Activated CD8-positive, alpha-beta memory T cell treated with anti-CD3 and anti-CD28 coated beads for 24 hours (primary cell): ENCODE measurements around the gene UBE2R2.

Experiments used
- DNase-seq: peaks from one replicate; pipeline ENCODE4 v3.0.0-alpha.2; 2020

UBE2R2 gene

GRCh38 chr9:33885948-33886347 is 69.0 kb downstream of the UBE2R2 start:
- DNase-seq = no peak

- no peak for DNase-seq
These were observed 76.9 kb downstream of the UBE2R2 start for GRCh38 chr9:33893861-33894260.

GRCh38 chr9:33894316-33894715 is 77.4 kb downstream of the UBE2R2 start:
- DNase-seq = no peak

GRCh38 chr9:33903157-33903780 is 86.3 kb downstream of the UBE2R2 start:
- no peak for DNase-seq

GRCh38 chr9:33905137-33905536 is 88.2 kb downstream of the UBE2R2 start:
- DNase-seq = no peak

GRCh38 chr9:33906769-33907168 is 89.8 kb downstream of the UBE2R2 start:
- DNase-seq = no peak

- DNase-seq = no peak
These were observed 90.4 kb downstream of the UBE2R2 start for GRCh38 chr9:33907347-33907746.

- DNase-seq = no peak
These were observed 91.2 kb downstream of the UBE2R2 start for GRCh38 chr9:33908114-33908513.

- no peak for DNase-seq
These were observed 91.8 kb downstream of the UBE2R2 start for GRCh38 chr9:33908749-33909148.

GRCh38 chr9:33913541-33913940 is 96.6 kb downstream of the UBE2R2 start:
- DNase-seq = no peak

- no peak for DNase-seq
These were observed 98.1 kb downstream of the UBE2R2 start for GRCh38 chr9:33914887-33915628.

- no peak for DNase-seq
These were observed 100.1 kb downstream of the UBE2R2 start for GRCh38 chr9:33917036-33917435.

- DNase-seq = no peak
These were observed 102.4 kb downstream of the UBE2R2 start for GRCh38 chr9:33919276-33919897.

- DNase-seq = no peak
These were observed 105.3 kb downstream of the UBE2R2 start for GRCh38 chr9:33921967-33922895.

GRCh38 chr9:33923079-33923478 is 106.1 kb downstream of the UBE2R2 start:
- DNase-seq = no peak

- DNase-seq = no peak
These were observed 107.2 kb downstream of the UBE2R2 start for GRCh38 chr9:33923998-33924701.

- no peak for DNase-seq
These were observed 108.2 kb downstream of the UBE2R2 start for GRCh38 chr9:33924978-33925797.

GRCh38 chr9:33926746-33927485 is 110.0 kb downstream of the UBE2R2 start:
- DNase-seq = no peak

- DNase-seq = no peak
These were observed 110.7 kb downstream of the UBE2R2 start for GRCh38 chr9:33927694-33928093.

GRCh38 chr9:33931326-33931725 is 114.4 kb downstream of the UBE2R2 start:
- DNase-seq = no peak
